Activated naive CD4-positive, alpha-beta T cell treated with anti-CD3 and anti-CD28 coated beads, Interleukin-2, amount 50 U/mL, for 72 hours (primary cell): ENCODE measurements around the gene HDAC7. TPM values are rescaled to one million over a fixed set of nuclear protein-coding genes. Genes with fewer than 3 reads are reported as not detected.
A peak's percentile ranks its signal among the peaks of the same experiment; 100 is the strongest.

ENCODE experiments used
- ATAC-seq, 2 donors: fragments of 150-1000 bp; cut with Tn5 transposase; 2 replicates each; pipeline ENCODE4 v1.10.0; 2021; ENCODE audit warnings: mild to moderate bottlenecking in 2 of 2, moderate library complexity in 2 of 2
- DNase-seq, 2 donors: peaks; one replicate each; pipeline ENCODE4 v3.0.0; 2021 to 2022; ENCODE audit warnings: low spot score in 2 of 2
- H3K27ac Mint-ChIP-seq, 2 donors: one replicate each; pipeline ENCODE4 v1.8.0; 2022; ENCODE audit warnings: mild to moderate bottlenecking in 2 of 2, mixed read lengths in 2 of 2
- H3K36me3 Mint-ChIP-seq, 2 donors: one replicate each; pipeline ENCODE4 v1.8.0; 2022; ENCODE audit warnings: mixed read lengths in 2 of 2
- H3K9me3 Mint-ChIP-seq, 2 donors: one replicate each; pipeline ENCODE4 v1.8.0; 2022; ENCODE audit warnings: mixed read lengths in 2 of 2
- total RNA-seq, 2 donors: library from RNA; stranded (reverse); gene quantifications; one replicate each; pipeline ENCODE4 v1.2.3, GENCODE V29; 2022

HDAC7 gene
- total RNA-seq, 2 donors from 2014 or later, result 285 to 334 TPM

GRCh38 chr12:47757840-47758583 lies 61.7 kb downstream of the HDAC7 start:
- no peak for DNase-seq
- no peak for ATAC-seq
- Mint-ChIP-seq H3K27ac (no peak overlapping the region), H3K36me3 (no peaks in the 10 kb centered on the region), H3K9me3 (no peaks in the 10 kb centered on the region)

- no peak for DNase-seq
- no peak overlapping the region for H3K27ac Mint-ChIP-seq
- H3K9me3 Mint-ChIP-seq, result no peaks in the 10 kb centered on the region
- ATAC-seq, result no peak
- H3K36me3 Mint-ChIP-seq, result no peaks in the 10 kb centered on the region
Measured at GRCh38 chr12:47757364-47757839, 62.3 kb downstream of the HDAC7 start.

- no peaks in the 10 kb centered on the region for H3K9me3 Mint-ChIP-seq
- no peaks in the 10 kb centered on the region for H3K36me3 Mint-ChIP-seq
- DNase-seq (no peak), ATAC-seq (peak; percentile 23 to 28)
- H3K27ac Mint-ChIP-seq, result peak overlapping the region in 1 of 2 donors; percentile 28
Measured at GRCh38 chr12:47755655-47756562, 63.8 kb downstream of the HDAC7 start.

- no peaks in the 10 kb centered on the region for H3K9me3 Mint-ChIP-seq
- peak overlapping the region in 1 of 2 donors; percentile 28 for H3K27ac Mint-ChIP-seq
- ATAC-seq (no peak), DNase-seq (no peak)
- no peaks in the 10 kb centered on the region for H3K36me3 Mint-ChIP-seq
Measured at GRCh38 chr12:47754881-47755280, 64.8 kb downstream of the HDAC7 start.

GRCh38 chr12:47754126-47754525 lies 65.6 kb downstream of the HDAC7 start:
- H3K36me3 Mint-ChIP-seq, result no peaks in the 10 kb centered on the region
- no peak overlapping the region for H3K27ac Mint-ChIP-seq
- H3K9me3 Mint-ChIP-seq, result no peaks in the 10 kb centered on the region
- DNase-seq (no peak), ATAC-seq (no peak)

GRCh38 chr12:47753021-47754001 lies 66.4 kb downstream of the HDAC7 start:
- no peak for DNase-seq
- Mint-ChIP-seq H3K36me3 (no peaks in the 10 kb centered on the region), H3K9me3 (no peaks in the 10 kb centered on the region), H3K27ac (no peak overlapping the region)
- no peak for ATAC-seq

GRCh38 chr12:47752552-47752951 lies 67.2 kb downstream of the HDAC7 start:
- Mint-ChIP-seq H3K36me3 (no peaks in the 10 kb centered on the region), H3K27ac (no peak overlapping the region), H3K9me3 (no peaks in the 10 kb centered on the region)
- ATAC-seq (no peak), DNase-seq (no peak)

- Mint-ChIP-seq H3K9me3 (no peaks in the 10 kb centered on the region), H3K27ac (no peak overlapping the region), H3K36me3 (no peaks in the 10 kb centered on the region)
- DNase-seq (no peak), ATAC-seq (no peak)
Measured at GRCh38 chr12:47752121-47752520, 67.6 kb downstream of the HDAC7 start.

GRCh38 chr12:47751561-47751960 lies 68.1 kb downstream of the HDAC7 start:
- no peak for DNase-seq
- Mint-ChIP-seq H3K27ac (peak overlapping the region in 1 of 2 donors; percentile 68), H3K36me3 (no peaks in the 10 kb centered on the region), H3K9me3 (no peaks in the 10 kb centered on the region)
- no peak for ATAC-seq

GRCh38 chr12:47750916-47751470 lies 68.7 kb downstream of the HDAC7 start:
- no peak for ATAC-seq
- Mint-ChIP-seq H3K9me3 (no peaks in the 10 kb centered on the region), H3K27ac (no peak overlapping the region), H3K36me3 (no peaks in the 10 kb centered on the region)
- no peak for DNase-seq

- ATAC-seq (no peak), DNase-seq (no peak)
- no peaks in the 10 kb centered on the region for H3K36me3 Mint-ChIP-seq
- H3K27ac Mint-ChIP-seq, result no peak overlapping the region
- no peaks in the 10 kb centered on the region for H3K9me3 Mint-ChIP-seq
Measured at GRCh38 chr12:47750229-47750798, 69.4 kb downstream of the HDAC7 start.

GRCh38 chr12:47748899-47749298 lies 70.8 kb downstream of the HDAC7 start:
- Mint-ChIP-seq H3K27ac (no peak overlapping the region), H3K9me3 (no peaks in the 10 kb centered on the region), H3K36me3 (no peaks in the 10 kb centered on the region)
- no peak for DNase-seq
- no peak for ATAC-seq

- no peak for ATAC-seq
- H3K9me3 Mint-ChIP-seq, result no peaks in the 10 kb centered on the region
- H3K36me3 Mint-ChIP-seq, result no peaks in the 10 kb centered on the region
- peak overlapping the region in 1 of 2 donors; percentile 66 for H3K27ac Mint-ChIP-seq
- no peak for DNase-seq
Measured at GRCh38 chr12:47748507-47748828, 71.2 kb downstream of the HDAC7 start.

GRCh38 chr12:47747596-47748506 lies 71.9 kb downstream of the HDAC7 start:
- no peak overlapping the region for H3K27ac Mint-ChIP-seq
- no peaks in the 10 kb centered on the region for H3K36me3 Mint-ChIP-seq
- H3K9me3 Mint-ChIP-seq, result no peaks in the 10 kb centered on the region
- DNase-seq, result no peak
- no peak for ATAC-seq

GRCh38 chr12:47747126-47747525 lies 72.6 kb downstream of the HDAC7 start:
- DNase-seq, result no peak
- ATAC-seq, result no peak
- no peak overlapping the region for H3K27ac Mint-ChIP-seq
- H3K36me3 Mint-ChIP-seq, result no peaks in the 10 kb centered on the region
- H3K9me3 Mint-ChIP-seq, result no peaks in the 10 kb centered on the region
